Mucosa of descending colon (tissue), 3 donors: Measurements from ENCODE around the gene NOTCH3. TPM values are rescaled to one million over a fixed set of nuclear protein-coding genes. Genes with fewer than 3 reads are reported as not detected.

ENCODE experiments used
- ATAC-seq: fragments of 200-7000 bp; cut with Tn5 transposase; one replicate; pipeline ENCODE4 v1.9.1; 2020; ENCODE audit warnings: mild to moderate bottlenecking, moderate library complexity
- DNase-seq, 3 donors: peaks; one replicate each; pipeline ENCODE4 v3.0.0-alpha.2; 2020
- H3K36me3 ChIP-seq: fragments of 200-600 bp; one replicate; pipeline ENCODE4 v1.8.0; 2021; ENCODE audit warnings: low read depth, mild to moderate bottlenecking
- H3K4me1 ChIP-seq: fragments of 200-600 bp; one replicate; pipeline ENCODE4 v1.8.0; 2021; ENCODE audit warnings: low read depth, mild to moderate bottlenecking
- H3K4me3 ChIP-seq: fragments of 200-600 bp; one replicate; pipeline ENCODE4 v1.8.0; 2021; ENCODE audit warnings: mild to moderate bottlenecking
- H3K9me3 ChIP-seq: fragments of 200-600 bp; one replicate; pipeline ENCODE4 v1.8.0; 2021; ENCODE audit warnings: mild to moderate bottlenecking
- intact Hi-C, 2 donors: fragments of 100-400 bp; cut with DNase I in 1 of 2; cut with micrococcal nuclease in 1 of 2; formaldehyde crosslinking; loops; one replicate each; pipeline versions ENCODE4 v1.11.0 to v1.11.1; 2022; cut with DNase I, micrococcal nuclease
- total RNA-seq, 3 donors: library from RNA; stranded (reverse); fragmentation: NEBNext Ultra II Directional in 2 of 3; extraction: Animal tissue kit (Norgen Biotek cat#: 25700) in 2 of 3; gene quantifications; one replicate each; pipeline versions ENCODE4 v1.2.1 to v1.2.4, GENCODE V29; 2021 to 2023
- TF ChIP-seq, protein P1 (sequence below): fragments of 200-600 bp; IDR thresholded peaks from one replicate; pipeline ENCODE4 v1.8.0; 2022; ENCODE audit warnings: antibody characterized with exemption, mild to moderate bottlenecking
- donor health status: DM: no; HTN: no; CAD: no; lungs with moderate emphysema.
- donor health status: DM: no; HTN: no; CAD: no.
- donor health status: DM: no; HTN: yes; CAD: no.

Gene NOTCH3
- total RNA-seq, 3 donors from 2014 or later: 3.8 to 13.3 (median 13.0) TPM

DNA sequence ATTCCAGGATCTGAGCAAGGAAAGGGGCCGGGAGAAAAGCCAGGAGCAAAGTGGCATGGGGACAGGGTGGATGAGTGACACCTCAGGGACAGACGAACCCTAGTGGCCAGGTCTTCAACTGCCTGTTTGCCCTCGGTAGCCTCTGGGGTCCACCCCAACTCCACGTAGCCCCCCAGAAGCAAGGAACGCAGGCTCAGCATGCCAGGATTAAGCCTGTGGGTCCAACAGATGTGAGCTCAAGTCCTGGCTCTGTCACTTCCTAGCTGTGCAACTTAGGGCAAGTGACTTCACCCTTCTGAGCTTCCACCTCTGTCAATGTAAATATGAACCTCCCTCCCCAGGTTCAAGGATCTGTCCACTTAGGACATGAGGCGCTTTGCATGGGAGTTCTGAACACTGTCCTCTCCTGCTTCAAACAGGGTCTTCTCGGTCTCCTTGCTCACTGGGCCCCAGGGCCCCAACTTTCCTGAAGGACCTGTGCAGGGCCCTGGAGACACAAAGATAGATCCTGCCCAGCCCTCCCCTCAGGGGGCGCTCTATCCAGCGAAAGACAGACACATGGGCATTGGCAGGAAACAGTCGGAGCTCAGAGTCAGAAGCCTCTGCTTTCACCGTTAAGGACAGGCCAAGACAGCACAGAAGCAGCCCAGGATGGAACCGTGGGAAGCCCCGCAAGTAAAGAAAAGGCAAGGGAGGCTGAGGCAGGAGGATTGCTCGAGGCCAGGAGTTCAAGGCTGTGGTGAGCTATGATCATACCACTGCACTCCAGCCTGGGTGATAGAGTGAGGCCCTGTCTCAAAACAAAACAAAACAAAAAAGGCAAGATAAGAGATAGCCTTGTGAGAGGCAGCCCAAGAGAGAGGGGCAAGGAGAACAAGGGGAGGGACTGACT lies 80.4 kb downstream of the NOTCH3 start:
- intact Hi-C loops: no loop called here
- ATAC-seq (no peak), DNase-seq (no peak)
- H3K4me3 ChIP-seq: no peak overlapping the region
- no peaks in the 10 kb centered on the region for H3K9me3 ChIP-seq
- TF ChIP-seq, protein P1, sequence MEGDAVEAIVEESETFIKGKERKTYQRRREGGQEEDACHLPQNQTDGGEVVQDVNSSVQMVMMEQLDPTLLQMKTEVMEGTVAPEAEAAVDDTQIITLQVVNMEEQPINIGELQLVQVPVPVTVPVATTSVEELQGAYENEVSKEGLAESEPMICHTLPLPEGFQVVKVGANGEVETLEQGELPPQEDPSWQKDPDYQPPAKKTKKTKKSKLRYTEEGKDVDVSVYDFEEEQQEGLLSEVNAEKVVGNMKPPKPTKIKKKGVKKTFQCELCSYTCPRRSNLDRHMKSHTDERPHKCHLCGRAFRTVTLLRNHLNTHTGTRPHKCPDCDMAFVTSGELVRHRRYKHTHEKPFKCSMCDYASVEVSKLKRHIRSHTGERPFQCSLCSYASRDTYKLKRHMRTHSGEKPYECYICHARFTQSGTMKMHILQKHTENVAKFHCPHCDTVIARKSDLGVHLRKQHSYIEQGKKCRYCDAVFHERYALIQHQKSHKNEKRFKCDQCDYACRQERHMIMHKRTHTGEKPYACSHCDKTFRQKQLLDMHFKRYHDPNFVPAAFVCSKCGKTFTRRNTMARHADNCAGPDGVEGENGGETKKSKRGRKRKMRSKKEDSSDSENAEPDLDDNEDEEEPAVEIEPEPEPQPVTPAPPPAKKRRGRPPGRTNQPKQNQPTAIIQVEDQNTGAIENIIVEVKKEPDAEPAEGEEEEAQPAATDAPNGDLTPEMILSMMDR: no peak
- H3K4me1 ChIP-seq: peaks cover 6% of the 10 kb centered on the region
- peaks cover 13% of the 10 kb centered on the region for H3K36me3 ChIP-seq

DNA sequence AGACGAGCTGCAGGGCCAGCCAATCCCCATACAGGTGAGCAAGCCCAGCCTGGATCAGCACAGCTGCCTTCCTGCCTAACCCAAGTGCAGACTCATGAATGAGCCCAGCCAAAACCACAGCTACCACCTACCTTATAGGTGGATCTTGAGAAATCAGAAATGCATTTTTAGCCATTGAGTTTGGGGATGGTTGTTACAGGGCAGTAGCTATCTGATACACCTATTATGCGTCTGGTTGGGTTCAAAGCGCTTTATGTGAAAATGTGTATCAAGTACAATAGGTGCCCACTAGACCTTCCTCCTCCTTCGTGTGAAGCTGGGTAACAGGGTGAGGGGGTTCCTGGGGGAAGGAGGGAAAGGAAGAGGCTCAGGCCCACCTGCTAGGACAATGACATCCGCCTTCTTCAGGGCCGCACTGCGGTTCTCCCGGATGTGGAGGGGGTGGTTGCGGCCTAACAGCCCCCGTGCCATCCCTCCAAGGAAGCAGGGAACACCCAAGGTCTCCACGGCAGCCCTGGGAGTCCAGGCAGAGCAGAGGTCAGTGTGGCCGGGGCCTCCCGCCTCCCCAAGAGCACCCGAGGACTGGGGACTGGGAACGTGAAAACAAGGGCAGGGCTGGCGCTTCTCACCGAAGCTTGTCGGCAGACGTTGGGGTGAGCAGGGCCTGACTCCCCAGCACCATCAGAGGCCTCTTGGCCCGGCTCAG lies 81.9 kb downstream of the NOTCH3 start:
- H3K4me1 ChIP-seq: no peaks in the 10 kb centered on the region
- no peak for ATAC-seq

DNA sequence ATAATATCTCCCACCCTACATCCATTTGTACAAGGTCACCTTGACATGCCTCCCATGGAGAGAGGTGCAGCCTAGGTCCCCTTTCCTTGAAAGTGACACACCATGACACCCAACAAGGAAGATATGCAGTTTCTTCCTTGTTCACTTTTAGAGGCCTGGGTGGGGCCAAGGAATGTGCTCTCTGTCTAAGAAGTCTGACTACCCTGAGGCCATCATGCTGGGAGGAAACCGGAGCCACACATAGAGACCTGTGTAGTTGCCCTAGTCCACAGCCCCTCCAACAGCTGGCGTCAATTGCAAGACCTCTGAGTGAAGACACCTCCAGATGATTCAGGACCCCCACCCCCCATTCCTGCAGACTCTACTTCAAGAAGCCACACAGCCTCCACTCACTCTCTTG lies 82.5 kb downstream of the NOTCH3 start:
- ATAC-seq (peak; percentile 60), DNase-seq (no peak)
- TF ChIP-seq, protein P1: no peak
- Histone ChIP-seq H3K4me1 (no peaks in the 10 kb centered on the region), H3K4me3 (no peak overlapping the region), H3K9me3 (no peaks in the 10 kb centered on the region), H3K36me3 (peaks cover 13% of the 10 kb centered on the region)
- intact Hi-C loops: no loop called here

More for the DNA sequence above, 81.9 kb downstream of the NOTCH3 start:
- Histone ChIP-seq H3K4me3 (no peak overlapping the region), H3K9me3 (no peaks in the 10 kb centered on the region), H3K36me3 (peaks cover 13% of the 10 kb centered on the region)
- TF ChIP-seq, protein P1: no peak
- intact Hi-C loops: no loop called here
- DNase-seq: no peak

DNA sequence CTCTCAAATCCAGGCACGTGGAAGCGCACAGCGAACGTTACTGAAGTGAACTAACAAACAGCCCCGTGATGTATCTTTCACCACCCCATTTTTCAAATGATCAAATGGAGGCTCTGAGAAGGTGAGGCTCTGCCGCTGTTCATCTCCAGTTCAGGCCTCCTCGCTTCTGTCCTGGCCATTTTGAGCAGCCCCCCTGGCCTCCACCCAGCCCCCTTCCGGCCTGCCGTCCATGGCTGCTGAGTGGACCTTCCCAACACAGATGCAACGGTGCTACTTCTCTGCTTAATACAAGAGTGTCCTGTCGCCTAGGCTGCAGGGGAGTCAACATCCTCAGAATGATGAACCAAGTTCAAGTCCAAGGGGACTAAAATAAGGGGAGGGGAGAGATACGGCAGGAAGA lies 83.9 kb downstream of the NOTCH3 start:
- DNase-seq (no peak), ATAC-seq (no peak)
- Histone ChIP-seq H3K36me3 (peaks cover 13% of the 10 kb centered on the region), H3K9me3 (no peaks in the 10 kb centered on the region), H3K4me1 (no peaks in the 10 kb centered on the region), H3K4me3 (no peak overlapping the region)
- intact Hi-C loops: no loop called here
- TF ChIP-seq, protein P1: no peak

DNA sequence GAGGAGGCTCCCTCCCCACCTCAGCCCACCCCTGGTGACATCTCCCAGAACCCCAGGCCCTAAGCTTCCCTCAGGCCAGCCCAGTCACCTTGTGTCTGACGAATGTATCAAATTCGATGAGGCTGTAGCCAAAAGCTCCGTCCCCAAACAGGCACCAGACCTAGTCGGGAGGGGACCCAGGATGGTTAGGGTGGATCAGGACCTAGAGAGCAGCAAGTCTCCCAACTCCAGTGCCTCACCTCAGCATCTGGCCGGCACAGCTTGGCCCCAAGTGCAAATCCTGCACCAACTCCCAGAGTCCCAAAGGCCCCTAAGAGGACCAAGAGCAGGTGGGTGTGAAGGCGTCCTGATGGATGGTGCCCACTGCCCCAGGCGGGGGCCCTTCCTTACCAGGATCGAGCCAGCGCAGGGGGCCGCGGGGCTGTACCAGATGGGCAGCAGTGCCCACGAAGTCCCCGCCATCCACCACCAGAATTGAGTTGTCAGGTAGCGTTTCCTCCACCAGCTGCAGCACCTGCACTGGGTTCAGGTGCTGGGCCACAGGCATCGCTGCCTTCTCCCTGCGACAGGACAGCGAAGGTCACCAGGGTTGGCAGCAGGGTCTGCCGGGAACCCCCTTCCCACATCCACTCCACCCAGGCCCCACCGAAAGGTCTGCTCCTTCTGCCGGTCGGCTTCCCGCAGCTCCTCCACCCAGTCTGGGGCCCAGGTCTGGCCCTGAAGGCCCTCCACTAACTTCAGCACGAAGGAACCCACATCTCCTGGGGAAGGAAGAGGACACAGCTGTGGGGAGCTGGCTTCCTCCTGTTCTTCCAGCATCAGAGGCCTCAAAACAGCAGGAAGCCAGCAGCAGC lies 84.8 kb downstream of the NOTCH3 start:
- H3K9me3 ChIP-seq: no peaks in the 10 kb centered on the region
- H3K36me3 ChIP-seq: peaks cover 13% of the 10 kb centered on the region
- intact Hi-C loops: no loop called here
- no peaks in the 10 kb centered on the region for H3K4me1 ChIP-seq
- DNase-seq: no peak
- ATAC-seq: no peak
- TF ChIP-seq, protein P1: no peak
- H3K4me3 ChIP-seq: no peak overlapping the region
